ENCODE data around the gene CDCA3.
"Not testable (repeated sequence)": the region's sequence is repeated elsewhere in the genome, so short reads cannot be mapped to it uniquely, and the experiment has no call there.

CDCA3 gene

DNA sequence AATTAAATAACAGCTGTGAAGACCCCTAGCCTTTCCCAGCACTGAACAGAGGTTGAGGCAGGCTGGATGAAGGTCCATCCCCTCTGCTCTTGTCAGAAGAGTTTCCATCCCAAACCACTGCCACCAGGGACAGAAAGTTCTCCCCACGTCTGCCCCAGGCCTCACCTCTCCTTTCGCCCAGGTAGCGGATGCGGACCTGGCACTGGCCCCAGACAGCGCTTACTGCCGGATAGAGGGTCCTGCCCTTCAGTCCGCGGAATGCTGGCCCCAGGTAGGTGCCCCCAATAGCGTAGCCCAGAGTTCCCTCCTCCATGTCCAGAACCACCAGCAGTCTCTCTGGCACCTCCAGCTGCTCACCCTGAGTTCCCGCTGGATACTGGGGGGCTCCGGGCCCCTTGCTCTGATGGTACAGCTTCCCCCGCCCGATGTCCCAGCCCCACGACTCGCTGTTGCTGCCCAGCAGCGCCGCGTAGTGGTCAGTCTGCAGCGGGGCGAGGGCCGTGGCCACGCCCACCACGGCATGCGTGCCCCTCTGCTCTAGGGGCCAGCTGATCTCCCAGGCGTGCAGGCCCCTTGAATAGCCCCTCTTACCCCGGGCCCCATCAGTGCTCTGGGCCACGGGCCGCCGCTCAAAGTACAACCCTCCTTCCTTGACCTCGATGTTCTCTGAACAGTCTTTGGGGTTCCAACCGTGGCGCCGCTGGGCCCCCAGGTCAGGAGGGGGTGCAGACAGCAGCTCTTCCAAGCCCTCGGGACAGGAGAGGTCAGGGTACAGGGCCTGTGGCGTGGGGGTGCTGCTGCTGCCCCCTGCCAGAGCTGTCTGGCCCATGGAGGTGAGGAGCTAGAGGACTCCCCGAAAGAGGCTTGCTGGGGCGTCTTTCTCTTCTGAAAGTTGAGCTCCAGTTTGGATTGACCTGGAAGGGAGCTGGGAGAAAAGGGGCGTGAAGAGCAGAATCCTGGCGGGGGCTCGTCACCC, 21.3 kb upstream of the CDCA3 start:
- DNase-seq (ENCODE audit: low read depth in 1 of 2, low spot score in 1 of 2): peak; percentile 70 to 78

DNA sequence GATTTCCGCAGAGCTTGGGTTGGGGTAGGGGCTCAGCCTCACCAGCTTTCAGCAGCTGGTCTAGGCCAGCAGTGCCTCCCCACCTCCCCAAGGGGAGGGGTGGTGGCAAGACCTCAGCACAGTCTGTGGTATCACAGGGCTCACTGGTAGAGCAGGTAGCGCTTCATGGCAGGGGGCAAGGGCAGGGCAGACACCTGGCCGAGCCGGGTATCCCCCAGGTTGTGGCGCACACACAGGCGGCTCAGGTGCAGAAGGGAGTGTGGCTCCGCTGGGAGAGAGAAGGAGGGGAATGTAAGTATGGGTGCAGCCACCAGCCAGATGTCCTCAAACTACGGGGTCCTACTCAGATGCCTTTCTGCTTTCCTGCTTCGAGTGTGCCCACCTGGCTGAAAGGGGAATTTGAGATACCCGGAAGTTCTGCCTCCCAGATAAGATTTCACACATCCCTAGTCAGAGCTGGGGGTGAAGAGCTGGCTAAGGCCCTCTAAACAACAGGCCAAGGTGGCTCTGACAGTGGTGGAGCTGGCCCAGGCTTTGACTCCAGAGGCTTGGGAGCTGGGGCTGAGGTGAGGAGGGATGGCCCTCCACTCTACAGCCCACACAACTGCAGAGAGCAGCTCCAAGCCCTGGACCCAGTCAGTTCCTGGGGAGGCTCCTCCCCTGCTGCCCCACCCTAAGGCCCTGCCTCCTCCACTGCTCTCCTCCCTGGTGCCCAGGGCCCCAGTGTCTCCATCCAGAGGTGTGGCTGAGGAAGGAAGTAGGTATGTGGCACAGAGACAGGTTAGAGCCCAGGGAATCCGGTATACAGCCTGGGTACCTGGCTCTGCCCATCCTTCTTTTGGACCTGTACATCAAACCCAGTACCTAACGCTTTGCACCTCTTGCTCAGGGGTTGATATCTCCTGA, 20.2 kb upstream of the CDCA3 start:
- no peak for DNase-seq (ENCODE audit: low read depth in 1 of 2, low spot score in 1 of 2)

DNA sequence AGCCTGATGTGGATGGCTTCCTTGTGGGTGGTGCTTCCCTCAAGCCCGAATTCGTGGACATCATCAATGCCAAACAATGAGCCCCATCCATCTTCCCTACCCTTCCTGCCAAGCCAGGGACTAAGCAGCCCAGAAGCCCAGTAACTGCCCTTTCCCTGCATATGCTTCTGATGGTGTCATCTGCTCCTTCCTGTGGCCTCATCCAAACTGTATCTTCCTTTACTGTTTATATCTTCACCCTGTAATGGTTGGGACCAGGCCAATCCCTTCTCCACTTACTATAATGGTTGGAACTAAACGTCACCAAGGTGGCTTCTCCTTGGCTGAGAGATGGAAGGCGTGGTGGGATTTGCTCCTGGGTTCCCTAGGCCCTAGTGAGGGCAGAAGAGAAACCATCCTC, 19.2 kb upstream of the CDCA3 start:
- DNase-seq (ENCODE audit: low read depth in 1 of 2, low spot score in 1 of 2): not testable (repeated sequence)

DNA sequence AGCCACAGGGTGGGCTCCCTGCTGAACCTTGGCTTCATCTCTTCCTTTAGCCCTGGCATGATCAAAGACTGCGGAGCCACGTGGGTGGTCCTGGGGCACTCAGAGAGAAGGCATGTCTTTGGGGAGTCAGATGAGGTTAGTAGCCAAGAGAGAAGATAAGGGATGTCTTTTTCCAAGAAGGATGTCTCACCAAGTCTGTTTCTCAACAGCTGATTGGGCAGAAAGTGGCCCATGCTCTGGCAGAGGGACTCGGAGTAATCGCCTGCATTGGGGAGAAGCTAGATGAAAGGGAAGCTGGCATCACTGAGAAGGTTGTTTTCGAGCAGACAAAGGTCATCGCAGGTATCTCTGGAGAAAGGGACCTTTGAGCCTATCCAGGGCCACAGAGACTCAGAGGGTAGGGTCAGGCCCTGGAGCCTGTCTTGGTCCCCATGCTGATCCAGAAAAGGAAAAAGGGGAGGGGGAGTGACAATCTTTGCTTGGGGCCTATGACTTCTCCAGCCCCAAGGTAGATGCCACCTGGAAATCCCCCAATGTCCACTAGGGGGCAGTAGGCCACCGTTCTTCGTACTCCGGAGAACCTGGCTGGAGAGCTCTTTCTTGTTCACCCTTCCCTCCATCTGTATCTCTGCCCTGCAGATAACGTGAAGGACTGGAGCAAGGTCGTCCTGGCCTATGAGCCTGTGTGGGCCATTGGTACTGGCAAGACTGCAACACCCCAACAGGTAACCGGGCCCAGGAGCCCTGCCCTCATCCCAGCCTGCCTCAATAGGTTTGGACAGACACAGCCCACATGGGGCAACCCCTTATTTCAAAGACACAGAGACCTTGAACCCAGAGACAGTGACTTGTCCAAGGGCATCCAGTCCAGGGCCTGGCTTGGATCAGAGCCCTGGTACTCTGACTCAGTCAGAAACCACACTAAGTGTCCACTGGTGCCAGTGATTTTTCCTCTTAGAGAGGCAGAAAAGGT, 18.2 kb upstream of the CDCA3 start:
- peak; percentile 76 to 78 for DNase-seq (ENCODE audit: low read depth in 1 of 2, low spot score in 1 of 2)

DNA sequence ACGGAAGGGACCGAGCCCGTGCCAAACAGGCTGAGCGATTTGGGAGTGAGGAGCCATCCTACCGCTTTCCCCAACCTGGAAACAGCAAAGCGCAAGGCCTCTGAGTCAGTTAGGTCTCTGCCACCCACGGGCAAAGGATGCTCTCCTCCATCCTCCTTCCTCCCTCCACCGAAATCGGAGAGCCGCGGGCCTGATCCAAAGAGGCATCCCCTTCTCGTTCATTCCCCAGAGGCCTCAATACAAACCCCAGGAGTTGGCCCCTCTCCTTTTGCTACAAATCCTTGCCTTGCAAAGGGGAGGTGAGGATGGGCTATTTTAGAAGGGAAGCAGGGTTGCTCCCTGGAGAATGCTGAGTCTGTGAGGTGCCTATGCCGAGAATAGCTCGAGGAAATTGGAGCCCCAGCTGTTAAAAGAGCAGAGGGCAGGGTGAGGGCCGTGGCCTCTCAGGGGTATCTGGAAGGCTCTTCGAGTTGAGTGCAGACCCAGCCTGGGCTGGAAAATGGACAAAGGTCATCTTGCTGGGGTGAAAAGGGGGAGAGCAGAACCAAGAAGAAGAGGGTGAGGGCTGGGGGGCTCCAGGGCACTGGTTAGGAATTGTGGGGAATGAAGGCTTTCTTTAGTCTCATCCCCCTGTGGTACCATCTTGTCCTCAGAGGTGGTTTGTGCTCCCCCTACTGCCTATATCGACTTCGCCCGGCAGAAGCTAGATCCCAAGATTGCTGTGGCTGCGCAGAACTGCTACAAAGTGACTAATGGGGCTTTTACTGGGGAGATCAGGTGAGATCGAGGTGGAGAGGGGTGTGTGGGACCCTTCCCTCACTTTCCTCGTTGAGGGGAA, 17.3 kb upstream of the CDCA3 start:
- DNase-seq (ENCODE audit: low read depth in 1 of 2, low spot score in 1 of 2): no peak

DNA sequence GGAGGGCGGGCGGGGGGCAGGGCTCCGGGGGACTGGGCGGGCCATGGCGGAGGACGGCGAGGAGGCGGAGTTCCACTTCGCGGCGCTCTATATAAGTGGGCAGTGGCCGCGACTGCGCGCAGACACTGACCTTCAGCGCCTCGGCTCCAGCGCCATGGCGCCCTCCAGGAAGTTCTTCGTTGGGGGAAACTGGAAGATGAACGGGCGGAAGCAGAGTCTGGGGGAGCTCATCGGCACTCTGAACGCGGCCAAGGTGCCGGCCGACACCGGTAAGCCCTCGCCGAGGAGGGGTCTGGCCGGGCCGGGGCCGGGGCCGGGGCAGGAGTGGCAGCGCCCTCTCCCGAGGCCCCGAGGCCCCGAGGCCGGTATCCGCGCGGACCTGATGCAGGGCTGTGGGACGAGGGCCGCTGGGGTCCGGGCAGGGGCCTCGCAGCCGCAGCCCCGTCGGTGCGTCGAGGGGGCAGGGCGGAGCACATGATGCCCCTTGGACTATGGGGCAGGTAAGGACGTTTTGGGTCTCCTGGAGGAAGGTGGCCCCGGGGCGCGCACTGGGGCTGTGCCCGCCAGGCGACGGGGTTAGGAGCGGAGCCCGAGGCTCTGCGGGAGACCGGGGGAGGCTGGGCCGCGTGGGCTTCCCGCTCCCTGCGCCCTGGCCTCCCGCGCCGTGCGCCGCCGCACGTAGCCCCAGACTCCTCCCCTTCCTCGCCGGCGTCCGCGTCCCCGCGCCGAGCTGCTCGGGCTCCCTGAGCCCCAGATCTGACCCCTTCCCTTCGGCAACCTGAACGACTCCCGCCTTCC, 16.5 kb upstream of the CDCA3 start, which contains the start of gene TPI1:
Gene TPI1, plus strand, starts transcription at position 119 of the 798 bp plus-strand sequence. Its CDS starts 36 bp downstream, at position 155.
- peak; percentile 64 to 71 for DNase-seq (ENCODE audit: low read depth in 1 of 2, low spot score in 1 of 2)

DNA sequence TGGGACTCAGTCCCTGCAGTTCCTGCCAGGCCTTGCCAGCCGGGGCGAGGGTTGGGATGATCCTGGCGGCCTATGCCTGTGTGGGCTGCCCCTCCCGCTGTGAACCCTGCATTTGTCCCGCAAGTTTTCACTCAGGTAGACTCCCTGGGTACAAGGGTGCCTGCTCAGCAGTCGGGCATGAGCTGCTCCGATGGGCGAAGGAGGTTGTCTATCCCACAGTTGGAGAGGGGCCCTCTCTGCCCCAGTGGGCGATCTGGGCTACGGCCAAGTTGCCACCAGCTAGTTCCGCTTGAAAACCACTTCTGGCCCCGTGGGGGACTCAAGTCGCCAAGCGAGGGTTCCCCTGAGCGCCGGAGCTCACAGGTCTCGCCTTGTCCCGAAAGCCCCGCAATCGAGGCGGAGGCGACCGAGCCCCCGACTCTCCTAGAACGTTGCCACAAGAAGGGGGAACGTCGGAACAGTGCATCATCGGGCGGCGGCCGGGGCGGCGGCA, 15.9 kb upstream of the CDCA3 start:
- DNase-seq (ENCODE audit: low read depth in 1 of 2, low spot score in 1 of 2): no peak

DNA sequence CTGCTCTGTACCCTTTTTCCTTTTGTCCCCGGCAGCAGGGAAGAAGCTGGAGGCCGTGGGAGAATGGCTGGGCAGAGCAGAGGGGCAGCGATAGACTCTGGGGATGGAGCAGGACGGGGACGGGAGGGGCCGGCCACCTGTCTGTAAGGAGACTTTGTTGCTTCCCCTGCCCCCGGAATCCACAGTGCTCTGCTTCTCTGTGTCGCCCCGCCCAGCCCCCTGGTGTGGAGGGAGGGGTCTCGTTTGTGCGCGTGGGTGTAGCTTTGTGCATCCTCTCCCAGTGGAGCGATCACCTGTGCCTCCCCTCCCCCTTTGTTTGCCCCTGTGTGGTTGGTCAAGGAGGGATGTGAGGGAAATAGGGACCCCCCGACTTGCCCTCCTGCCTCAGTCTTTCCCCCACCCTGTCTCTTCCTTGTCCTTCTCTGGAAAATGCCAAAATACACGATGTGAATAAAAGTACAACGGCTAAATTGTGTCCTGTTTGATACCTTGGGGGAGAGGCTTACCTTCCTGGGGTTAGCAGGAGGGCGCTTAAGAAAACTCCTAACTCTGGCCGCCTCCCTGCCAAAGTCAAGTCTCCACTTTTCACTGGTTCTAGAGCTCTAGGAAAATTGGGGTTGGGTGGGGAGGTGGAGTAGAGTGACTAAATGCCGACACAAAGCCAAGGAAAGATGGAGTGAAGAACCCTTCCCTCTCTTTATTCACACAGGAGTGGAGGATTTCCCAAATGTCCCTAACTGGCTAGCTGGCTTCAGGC, 15.3 kb upstream of the CDCA3 start:
- no peak for DNase-seq (ENCODE audit: low read depth in 1 of 2, low spot score in 1 of 2)

DNA sequence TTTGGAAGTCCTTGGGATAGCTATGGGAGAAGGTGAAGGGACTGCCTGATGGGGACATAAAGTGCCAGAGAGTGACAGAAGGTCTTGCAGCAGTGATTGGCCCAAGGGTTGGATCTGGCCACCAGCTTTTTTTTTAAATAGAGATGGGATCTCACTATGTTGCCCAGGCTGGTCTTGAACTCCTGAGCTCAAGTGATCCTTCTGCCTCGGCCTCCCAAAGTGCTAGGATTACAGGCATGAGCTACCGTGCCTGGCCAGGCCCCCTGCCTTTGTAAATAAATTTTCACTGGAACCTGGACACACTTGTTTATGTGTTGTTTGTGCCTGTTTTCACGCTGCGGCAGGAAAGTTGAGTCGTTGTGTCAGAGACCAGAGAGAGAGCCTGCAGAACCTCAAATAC, 14.2 kb upstream of the CDCA3 start:
- DNase-seq (ENCODE audit: low read depth in 1 of 2, low spot score in 1 of 2): not testable (repeated sequence)

DNA sequence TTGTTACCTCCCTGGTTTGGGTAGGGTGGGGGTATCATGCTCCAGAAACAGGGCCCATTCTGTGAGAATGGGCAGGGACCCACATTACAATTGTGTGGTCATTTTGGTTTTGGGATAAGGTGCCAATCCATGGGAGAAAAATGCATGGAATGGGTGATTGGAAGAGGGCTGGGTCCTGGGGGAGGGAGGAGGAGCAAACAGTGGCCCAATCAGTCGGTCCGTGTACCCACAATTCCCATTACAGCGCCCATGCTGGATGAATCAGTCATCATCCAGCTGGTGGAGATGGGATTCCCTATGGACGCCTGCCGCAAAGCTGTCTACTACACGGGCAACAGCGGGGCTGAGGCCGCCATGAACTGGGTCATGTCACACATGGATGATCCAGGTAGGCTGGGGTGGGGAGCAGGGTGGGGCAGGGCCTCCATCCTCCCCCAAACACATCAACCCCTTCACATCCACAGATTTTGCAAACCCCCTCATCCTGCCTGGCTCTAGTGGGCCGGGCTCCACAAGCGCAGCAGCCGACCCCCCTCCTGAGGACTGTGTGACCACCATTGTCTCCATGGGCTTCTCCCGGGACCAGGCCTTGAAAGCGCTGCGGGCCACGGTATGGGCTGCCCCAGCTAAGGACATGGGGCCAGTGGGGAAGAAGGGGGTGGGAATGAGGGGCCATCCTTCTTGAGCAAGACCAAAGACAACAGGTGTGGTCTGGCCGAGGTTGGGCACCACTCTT, 12.7 kb upstream of the CDCA3 start:
- no peak for DNase-seq (ENCODE audit: low read depth in 1 of 2, low spot score in 1 of 2)

DNA sequence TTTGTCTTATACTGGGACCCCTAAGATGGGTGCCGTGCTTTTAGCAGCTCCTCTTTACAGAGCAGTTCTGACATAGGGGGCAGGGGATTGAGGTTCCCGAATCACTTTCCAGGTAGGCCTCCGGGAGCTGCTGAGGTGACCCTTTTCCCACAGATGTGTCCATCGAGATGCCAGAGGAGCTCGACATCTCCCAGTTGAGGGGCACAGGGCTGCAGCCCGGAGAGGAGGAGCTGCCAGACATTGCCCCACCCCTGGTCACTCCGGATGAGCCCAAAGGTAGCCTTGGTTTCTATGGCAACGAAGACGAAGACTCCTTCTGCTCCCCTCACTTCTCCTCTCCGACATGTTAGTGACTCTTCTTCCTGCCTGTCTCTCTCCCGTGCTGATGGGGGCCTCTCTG, 11.9 kb upstream of the CDCA3 start:
- no peak for DNase-seq (ENCODE audit: low read depth in 1 of 2, low spot score in 1 of 2)

DNA sequence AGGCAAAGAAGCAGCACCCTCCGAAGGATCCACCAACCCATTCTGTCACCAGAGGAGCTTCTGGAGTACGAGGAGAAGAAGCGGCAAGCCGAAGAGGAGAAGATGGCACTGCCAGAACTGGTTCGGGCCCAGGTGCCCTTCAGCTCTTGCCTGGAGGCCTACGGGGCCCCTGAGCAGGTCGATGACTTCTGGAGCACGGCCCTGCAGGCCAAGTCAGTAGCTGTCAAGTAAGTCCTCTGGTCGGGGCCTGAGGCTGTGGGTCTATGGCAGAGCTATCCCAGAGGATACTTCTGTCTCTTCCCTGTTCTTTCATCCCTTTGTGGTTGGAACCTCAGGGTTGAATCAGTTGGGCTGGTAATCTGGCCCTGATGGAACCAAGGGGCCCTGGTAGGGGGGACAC, 10.3 kb upstream of the CDCA3 start:
- no peak for DNase-seq (ENCODE audit: low read depth in 1 of 2, low spot score in 1 of 2)

DNA sequence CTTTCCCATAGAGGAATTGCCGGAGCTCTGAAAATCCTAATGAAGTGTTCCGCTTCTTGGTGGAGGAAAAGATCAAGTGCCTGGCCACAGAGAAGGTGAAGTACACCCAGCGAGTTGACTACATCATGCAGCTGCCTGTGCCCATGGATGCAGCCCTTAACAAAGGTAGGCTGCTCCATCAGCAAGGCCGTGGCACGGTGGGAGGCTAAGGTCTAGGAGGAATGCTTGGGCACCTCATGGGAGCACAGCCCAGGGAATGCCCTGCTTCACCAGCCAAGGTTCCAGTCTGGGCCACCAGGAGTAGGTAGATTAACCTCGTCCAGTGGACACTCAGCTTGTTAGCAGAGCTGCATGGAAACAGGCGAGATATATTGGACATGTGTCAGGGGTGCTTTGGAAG, 9.9 kb upstream of the CDCA3 start:
- no peak for DNase-seq (ENCODE audit: low read depth in 1 of 2, low spot score in 1 of 2)

DNA sequence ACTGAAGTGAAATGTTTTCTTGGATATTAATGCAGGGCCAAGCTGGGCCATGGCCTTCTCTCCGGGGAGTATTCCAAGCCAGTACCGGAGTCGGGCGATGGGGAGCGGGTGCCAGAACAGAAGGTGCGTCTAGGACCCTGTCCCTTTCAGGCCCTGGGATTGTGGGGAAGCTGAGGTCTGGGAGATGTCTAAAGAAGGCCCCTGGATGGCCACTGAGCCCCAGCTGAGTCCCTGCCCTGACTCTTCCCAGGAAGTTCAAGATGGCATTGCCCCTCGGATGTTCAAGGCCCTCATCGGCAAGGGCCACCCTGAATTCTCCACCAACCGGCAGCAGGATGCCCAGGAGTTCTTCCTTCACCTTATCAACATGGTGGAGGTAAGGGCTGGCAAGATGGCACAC, 9.0 kb upstream of the CDCA3 start:
- no peak for DNase-seq (ENCODE audit: low read depth in 1 of 2, low spot score in 1 of 2)

DNA sequence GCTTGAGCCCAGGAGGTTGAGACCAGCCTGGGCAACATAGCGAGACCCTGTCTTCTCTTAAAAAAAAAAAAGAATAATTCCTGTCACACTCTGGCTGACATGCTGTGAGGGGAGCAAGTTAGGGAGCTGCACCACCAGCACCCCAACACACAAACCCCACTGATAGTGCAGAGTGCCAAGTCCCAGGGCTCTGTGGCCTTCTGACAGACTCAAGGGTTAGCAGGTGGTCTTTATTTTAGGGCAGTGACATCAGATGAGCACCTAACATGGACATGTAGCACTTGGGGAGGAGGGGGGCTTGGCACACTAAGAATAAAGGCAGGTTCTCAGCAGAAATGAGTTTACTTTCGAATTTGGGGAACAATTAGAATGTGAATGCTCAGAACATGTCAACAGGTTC, 7.7 kb upstream of the CDCA3 start:
- DNase-seq (ENCODE audit: low read depth in 1 of 2, low spot score in 1 of 2): no peak

DNA sequence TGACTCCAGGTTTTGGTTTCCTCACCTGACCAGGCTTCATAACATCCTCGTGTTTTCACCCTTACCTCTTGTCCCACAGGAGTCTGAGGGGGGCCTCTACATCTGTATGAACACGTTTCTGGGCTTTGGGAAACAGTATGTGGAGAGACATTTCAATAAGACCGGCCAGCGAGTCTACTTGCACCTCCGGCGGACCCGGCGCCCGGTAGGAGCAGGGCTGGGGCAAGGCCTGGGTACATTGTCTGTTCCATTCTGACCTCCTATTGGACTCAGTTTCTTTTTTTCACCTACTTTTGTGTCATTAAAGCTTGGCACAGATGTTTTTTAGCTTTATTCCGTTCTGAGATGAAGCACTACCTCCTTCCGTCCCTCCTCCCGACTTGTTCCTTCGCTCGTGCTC, 4.2 kb upstream of the CDCA3 start:
- DNase-seq (ENCODE audit: low read depth in 1 of 2, low spot score in 1 of 2): no peak

DNA sequence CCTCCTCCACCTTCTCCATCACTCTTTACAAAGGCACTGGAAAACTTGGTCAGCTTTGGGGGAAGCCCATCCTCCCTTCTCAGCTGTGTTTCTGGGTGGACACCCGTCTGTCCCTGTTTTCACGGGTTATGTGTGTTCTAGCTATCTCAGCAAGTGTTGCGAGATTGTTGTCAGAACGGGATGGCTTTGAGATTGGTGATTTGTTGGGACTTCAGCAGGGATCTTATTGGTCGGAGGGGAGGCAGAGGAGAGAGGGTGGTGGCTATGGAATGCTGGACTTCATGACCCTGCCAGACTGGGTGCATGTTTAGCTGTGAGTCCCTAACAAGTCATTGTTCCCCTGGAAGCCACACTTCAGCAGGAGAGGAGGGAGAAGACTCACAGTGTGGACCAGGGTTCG, 3.0 kb upstream of the CDCA3 start:
- DNase-seq (ENCODE audit: low read depth in 1 of 2, low spot score in 1 of 2): no peak
